HG02678 (cell line): ENCODE measurements around the gene UBE2D2.
"Not testable (repeated sequence)": the region's sequence is repeated elsewhere in the genome, so short reads cannot be mapped to it uniquely, and the experiment has no call there.

Experiments
- ATAC-seq: cut with Tn5 transposase; IDR thresholded peaks from one replicate; pipeline ENCODE4 v1.9.1; 2021; ENCODE audit warnings: mild to moderate bottlenecking, moderate library complexity; ENCODE audit not compliant: unreplicated experiment

The UBE2D2 gene

DNA sequence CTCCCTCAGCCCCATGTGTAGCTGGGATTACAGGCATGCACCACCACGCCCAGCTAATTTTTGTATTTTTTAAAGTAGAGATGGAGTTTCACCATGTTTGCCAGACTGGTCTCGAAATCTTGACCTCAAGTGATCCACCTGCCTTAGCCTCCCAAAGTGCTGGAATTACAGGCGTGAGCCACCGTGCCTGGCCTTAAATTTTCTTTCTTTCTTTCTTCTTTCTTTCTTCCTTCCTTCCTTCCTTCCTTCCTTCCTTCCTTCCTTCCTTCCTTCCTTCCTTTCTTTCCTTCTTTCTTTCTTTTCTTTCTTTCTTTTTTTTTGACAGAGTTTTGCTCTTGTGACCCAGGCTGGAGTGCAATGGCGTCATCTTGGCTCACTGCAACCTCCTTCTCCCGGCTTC is 14.5 kb upstream of the UBE2D2 start:
- ATAC-seq, result not testable (repeated sequence)

GRCh38 chr5:139549162-139549894 is 11.8 kb upstream of the UBE2D2 start:
- ATAC-seq, result no peak

DNA sequence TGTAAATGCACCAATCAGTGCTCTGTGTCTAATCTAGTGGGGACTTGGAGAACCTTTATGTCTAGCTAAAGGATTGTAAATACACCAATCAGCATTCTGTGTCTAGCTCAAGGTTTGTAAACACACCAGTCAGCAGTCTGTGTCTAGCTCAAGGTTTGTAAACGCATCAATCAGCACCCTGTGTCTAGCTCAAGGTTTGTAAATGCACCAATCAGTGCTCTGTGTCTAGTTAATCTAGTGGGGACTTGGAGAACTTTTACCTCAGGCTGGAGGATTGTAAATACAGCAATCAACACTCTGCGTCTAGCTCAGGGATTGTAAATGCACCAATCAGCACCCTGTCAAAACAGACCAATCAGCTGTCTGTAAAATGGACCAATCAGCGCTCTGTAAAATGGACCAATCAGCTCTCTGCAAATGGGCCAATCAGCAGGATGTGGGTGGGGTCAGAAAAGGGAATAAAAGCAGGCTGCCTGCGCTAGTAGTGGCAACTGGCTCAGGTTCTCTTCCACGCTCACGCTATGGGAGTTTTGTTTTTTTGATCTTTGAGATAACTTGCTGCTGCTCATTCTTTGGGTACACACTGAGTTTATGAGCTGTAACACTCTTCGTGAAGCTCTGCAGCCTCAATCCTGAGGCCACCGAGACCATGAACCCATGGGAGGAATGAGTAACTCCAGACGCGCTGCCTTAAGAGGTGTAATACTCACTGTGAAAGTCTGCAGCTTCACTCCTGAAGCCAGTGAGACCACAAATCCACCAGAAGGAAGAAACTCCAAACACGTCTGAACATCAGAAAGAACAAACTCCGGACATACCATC is 10.9 kb upstream of the UBE2D2 start:
- ATAC-seq, result not testable (repeated sequence)

DNA sequence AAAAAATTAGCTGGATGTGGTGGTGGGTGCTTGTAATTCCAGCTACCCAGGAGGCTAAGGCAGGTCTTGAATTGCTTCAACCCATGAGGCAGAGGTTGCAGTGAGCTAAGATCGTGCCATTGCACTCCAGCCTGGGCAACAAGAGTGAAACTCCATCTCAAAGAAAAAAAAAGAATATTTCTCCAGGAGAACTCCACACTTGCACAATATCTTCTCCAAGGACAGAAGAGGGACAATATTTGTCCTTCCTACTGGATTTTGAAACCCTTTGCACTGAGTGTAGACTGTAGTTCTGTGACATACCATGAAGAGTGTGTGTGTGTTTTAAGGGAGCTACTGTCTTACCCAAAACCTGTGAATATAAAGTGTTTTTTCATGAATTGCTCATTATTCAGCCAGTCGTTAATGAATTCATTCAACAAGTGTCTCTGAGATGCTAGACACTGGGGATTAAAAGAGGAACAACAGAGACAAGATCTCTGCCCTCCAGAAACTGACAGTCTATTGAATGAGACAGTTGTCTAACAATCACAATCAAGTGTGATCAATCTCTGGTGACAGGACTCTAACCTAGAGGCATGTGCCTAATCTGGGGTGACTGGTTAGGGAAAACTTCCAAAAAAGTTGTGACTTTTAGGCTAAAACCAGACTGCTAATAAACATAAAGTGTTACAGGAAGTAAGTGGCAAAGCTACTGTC is 9.8 kb upstream of the UBE2D2 start:
- ATAC-seq, result no peak

- no peak for ATAC-seq
Measured at GRCh38 chr5:139552893-139553575, 8.1 kb upstream of the UBE2D2 start.

GRCh38 chr5:139554264-139554663 is 6.9 kb upstream of the UBE2D2 start:
- no peak for ATAC-seq

GRCh38 chr5:139557811-139558210 is 3.3 kb upstream of the UBE2D2 start:
- ATAC-seq, result no peak

DNA sequence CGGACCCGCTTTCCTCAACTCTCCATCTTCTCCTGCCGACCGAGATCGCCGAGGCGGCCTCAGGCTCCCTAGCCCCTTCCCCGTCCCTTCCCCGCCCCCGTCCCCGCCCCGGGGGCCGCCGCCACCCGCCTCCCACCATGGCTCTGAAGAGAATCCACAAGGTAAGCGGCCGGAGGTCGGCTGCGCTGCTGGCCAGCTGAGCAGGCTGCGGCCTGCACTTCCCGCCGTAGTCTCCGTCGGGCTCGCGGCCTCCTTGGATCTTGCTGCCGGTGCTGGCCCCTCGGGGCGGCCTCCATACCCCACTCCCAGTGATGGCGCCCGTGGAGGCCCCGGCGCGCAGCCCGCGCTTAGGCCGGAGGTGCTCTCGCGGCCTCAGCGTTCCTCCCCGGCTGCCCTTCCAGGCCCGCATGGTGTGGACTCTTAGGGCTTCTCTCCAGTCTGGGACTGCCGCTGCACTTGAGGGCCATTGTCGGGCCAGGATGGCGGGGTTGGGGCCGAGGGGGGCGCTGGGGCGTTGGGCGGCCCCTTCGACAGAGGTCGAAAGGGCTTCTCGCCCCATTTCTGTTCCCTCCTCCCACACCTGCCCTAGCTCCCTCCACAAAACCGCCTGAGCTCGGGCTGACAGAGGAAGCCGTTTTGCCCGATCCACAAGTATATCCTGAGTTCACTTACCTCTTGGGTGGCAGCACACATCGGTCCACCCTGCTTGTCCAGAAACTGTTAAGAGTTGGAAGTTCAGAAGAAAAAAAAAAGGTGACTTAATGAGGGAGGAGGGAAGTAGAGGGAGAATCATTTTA is 714 bp downstream of the UBE2D2 start:
- ATAC-seq, result peak; percentile 19

GRCh38 chr5:139562847-139563246 is 1.7 kb downstream of the UBE2D2 start:
- ATAC-seq, result no peak

DNA sequence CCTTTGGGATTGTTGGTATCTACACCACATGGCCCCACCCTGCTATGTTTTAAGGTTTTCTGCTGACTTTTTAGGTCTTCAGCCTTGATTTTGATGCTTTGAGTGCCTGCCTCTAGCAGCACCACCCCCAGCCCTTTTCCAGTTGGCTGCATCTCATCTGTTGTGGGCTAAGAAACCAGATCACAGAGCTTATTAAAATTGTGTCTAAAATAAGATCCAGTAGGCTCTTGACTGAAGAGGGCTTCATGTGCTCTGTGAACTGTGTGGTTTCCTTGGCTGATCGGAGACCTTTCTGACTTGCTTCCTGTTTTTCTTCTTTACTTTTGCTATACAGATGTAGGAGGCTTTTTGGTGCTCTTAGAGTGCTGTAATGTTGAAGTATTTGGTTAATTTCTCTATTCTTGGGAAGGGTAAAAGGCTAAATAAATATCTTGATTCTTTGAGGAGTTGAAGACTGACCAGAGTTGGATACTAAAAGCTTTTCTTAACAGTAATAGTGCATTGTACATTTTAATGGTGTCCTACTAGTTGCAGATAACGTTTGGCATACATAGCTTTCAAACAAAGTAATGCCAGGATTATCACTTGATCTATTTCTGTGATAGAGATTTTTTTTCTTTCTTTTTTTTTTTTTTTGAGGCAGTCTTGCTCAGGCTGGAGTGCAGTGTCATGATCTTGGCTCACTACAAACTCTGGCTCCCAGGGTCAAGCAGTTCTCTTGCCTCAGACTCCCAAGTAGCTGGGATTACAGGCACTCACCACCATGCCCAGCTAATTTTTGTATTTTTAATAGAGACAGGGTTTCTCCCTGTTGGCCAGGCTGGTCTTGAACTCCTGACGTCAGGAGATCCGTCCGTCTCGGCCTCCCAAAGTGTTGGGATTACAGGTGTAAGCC is 4.5 kb downstream of the UBE2D2 start:
- ATAC-seq, result peak; percentile 32

- no peak for ATAC-seq
Measured at GRCh38 chr5:139566611-139567010, 5.5 kb downstream of the UBE2D2 start.

DNA sequence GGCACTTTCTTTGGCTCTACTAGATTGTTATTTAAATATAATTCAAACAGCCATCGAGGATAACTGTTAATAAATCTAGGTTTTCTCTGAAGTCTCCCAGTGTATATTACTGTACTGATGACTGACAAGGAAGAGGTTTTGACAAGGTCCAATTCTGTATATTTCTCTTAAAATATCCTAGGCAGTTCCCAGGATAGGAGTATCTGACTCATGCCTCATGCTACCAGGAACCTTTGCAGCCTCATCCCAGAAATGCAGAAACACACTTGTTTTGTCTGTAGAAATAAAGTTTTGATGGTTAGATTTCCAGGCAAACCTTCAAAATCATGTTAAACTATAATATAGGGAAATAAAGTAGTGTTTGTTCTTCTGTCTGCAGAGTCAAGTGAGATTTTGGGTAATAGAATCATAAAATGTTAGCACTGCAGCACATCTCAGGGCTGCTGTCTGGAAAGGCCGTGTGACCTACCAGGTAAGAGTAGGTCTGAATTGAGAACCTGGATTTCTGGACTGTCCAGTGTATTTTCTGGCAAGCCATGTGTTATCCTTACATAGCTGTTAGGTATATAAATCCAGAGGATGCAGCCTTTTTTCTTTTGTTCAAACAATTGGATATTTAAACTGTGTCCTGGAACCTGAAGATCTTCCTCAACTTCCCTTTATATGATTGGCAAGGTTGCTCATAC is 8.3 kb downstream of the UBE2D2 start:
- no peak for ATAC-seq

DNA sequence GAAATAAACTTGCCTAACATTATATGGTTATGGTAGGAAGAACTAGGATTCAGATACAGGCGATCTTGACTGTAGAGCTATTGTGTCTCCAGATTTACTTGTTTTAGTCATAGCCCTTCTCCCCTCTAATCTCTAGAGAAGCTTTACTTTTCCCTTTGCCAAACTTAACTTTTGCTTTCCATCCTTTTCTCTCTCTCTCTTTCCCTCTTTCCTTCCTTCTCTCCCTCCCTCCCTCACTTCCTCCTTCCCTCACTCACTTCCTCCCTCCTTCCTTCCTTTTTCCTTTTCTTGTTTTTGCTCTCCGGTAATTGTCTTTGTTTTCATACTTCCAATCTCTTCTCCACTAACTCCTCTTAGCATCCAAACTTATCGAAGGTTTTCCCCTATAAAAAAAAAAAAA is 10.4 kb downstream of the UBE2D2 start:
- ATAC-seq, result no peak

DNA sequence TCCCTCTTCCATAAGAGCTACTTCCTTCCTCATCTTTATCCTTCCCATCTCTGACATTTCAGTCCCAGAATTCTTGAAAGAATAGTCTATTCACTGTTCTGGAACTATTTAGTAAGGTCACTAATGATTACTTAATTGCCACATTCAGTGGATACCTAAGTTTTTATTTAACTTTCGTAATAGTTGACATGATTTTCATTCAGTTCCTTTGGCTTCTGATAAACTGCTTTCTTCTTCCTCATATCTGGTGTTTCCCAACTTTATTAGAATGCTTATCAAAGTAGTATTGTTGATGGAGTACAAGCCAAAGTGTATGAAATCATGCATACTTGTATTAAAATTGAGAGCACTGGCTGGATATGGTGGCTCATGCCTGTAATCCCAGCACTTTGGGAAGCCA is 10.8 kb downstream of the UBE2D2 start:
- no peak for ATAC-seq

DNA sequence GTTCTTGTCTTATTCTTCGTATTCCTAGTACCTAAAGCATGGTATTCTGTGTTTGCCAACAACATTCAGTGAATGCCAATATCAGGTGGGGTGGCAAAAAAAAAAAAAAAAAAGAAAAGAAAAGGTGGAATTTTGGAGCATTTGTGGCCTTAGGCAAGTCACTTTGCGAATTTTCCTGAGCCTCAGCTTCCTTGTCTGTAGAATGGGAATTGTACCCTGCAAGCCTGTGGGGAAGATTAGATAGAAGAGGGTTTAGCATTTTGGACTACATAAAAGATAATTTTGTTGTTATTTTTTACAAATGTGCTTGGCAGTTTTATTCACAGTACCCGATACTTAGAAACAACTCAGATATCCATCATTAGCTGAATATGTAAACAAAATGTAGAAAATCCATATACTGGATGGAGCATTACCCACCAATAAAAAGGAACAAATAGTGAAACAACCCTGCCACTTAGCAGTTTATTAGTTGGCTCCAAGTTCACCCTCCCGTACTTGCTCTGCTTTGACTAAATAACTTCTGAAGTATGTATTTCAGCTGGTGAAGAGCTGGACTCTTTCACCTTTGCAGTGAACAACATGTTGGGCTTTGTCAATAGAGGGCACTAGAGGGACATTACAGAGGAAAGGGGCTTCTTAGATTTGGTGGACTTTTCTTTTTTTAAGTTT is 13.6 kb downstream of the UBE2D2 start:
- no peak for ATAC-seq

DNA sequence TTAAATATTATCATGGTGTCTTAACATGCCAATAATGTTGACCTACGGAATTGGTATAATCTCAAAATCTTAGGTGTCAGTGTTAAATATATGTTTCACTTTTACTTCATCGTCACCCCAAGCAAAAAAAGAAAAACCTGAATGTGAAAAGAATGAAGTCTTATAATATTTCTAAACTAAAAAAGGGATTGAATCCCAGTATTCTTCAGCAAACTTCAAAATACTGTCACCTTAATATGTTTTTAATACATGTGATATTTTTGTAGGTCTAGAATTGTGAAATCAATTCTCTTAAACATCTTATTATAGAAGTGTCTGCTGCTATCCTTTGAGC is 14.1 kb downstream of the UBE2D2 start:
- no peak for ATAC-seq

DNA sequence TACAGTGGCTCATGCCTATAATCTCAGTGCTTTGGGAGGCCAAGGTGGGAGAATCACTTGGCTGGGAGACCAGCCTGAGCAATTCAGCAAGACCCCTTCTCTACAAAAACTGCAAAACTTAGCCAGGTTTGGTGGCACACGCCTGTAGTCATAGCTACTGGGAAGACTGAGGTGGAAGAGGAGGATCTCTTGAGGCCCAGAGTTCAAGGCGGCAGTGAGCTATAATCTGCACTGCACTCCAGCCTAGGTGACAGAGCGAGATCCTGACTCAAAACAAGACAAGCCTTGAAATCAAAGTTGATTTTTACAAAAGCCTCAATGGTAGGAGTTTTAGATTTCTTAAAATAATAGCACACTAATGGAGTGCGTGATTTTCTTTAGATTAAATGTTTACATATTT is 14.6 kb downstream of the UBE2D2 start:
- no peak for ATAC-seq

DNA sequence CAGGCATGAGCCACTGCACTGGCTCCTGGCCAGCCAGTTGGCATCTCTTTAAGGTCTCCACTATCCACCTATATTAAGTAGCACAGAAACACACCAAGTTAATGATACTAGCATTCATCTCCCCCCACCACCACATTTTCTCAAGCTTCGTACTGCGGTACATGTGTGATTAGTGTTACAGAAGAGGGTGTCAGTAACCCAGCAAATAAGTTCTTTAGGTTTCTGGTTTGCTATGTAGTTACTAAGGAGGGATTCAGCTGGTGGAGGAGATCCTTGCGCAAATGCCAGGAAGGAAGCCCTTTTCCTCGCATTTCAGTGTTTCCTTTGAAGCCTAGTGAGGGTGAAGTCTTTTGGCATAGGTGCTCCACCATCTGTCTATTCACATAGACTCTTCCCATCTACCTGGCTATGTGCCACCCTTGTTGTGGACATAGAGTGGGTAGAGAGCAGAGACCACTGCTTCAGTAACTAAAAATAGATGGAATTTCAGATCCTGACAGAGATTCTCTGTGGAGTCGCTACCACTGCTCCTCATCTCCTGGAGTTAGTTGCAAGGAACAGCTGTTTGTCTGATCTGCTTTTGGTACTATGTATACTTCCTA is 16.7 kb downstream of the UBE2D2 start:
- ATAC-seq, result peak; percentile 2
